HEK293 (cell line): ENCODE data around the gene ZNF574.

Experiments used
- AEBP2 ChIP-seq: fragments of 450-650 bp; formaldehyde crosslinking; IDR thresholded peaks from 2 replicates; pipeline ENCODE4 v1.5.1; 2016; ENCODE audit warnings: missing biosample characterization, missing genetic modification characterization, borderline replicate concordance
- GLI4 ChIP-seq: fragments of 450-650 bp; formaldehyde crosslinking; IDR thresholded peaks from 2 replicates; pipeline ENCODE4 v1.5.1; 2016; ENCODE audit warnings: missing biosample characterization, missing genetic modification characterization
- HOXA7 ChIP-seq: sonication (generic); formaldehyde crosslinking; IDR thresholded peaks from 2 replicates; pipeline ENCODE4 v1.8.1; 2022; ENCODE audit warnings: missing genetic modification reagents, borderline replicate concordance
- PRDM2 ChIP-seq: fragments of 450-650 bp; formaldehyde crosslinking; IDR thresholded peaks from 2 replicates; pipeline ENCODE4 v1.5.1; 2016; ENCODE audit warnings: missing biosample characterization, missing genetic modification characterization, borderline replicate concordance
- YY1 ChIP-seq: fragments of 450-650 bp; formaldehyde crosslinking; IDR thresholded peaks from 2 replicates; pipeline ENCODE4 v1.5.1; 2018; ENCODE audit warnings: missing biosample characterization, missing genetic modification characterization
- ZBTB11 ChIP-seq: fragments of 450-650 bp; formaldehyde crosslinking; conservative IDR thresholded peaks from 2 replicates; pipeline ENCODE4 v1.5.1; 2016; ENCODE audit warnings: low read depth, missing biosample characterization, missing genetic modification characterization
- ZBTB17 ChIP-seq: fragments of 450-650 bp; formaldehyde crosslinking; IDR thresholded peaks from 2 replicates; pipeline ENCODE4 v1.5.1; 2016; ENCODE audit warnings: missing biosample characterization, missing genetic modification characterization
- ZBTB49 ChIP-seq: fragments of 450-650 bp; formaldehyde crosslinking; IDR thresholded peaks from 2 replicates; pipeline ENCODE4 v1.5.1; 2016; ENCODE audit warnings: missing biosample characterization, missing genetic modification characterization, low read depth
- ZFP69B ChIP-seq: fragments of 450-650 bp; formaldehyde crosslinking; IDR thresholded peaks from 2 replicates; pipeline ENCODE4 v1.5.1; 2016; ENCODE audit warnings: missing biosample characterization, missing genetic modification characterization
- ZIC2 ChIP-seq: fragments of 450-650 bp; formaldehyde crosslinking; IDR thresholded peaks from 2 replicates; pipeline ENCODE4 v1.5.1; 2016; ENCODE audit warnings: missing biosample characterization, missing genetic modification characterization
- ZNF114 ChIP-seq: fragments of 450-650 bp; formaldehyde crosslinking; IDR thresholded peaks from 2 replicates; pipeline ENCODE4 v1.5.0; 2017; ENCODE audit warnings: missing biosample characterization, missing genetic modification characterization
- ZNF133 ChIP-seq: fragments of 450-650 bp; formaldehyde crosslinking; IDR thresholded peaks from 2 replicates; pipeline ENCODE4 v1.5.1; 2016; ENCODE audit warnings: missing biosample characterization, missing genetic modification characterization
- ZNF138 ChIP-seq: fragments of 450-650 bp; formaldehyde crosslinking; IDR thresholded peaks from 2 replicates; pipeline ENCODE4 v1.5.1; 2016; ENCODE audit warnings: missing biosample characterization, missing genetic modification characterization, borderline replicate concordance
- ZNF221 ChIP-seq: fragments of 450-650 bp; formaldehyde crosslinking; IDR thresholded peaks from 2 replicates; pipeline ENCODE4 v1.5.1; 2017; ENCODE audit warnings: missing biosample characterization, missing genetic modification characterization, borderline replicate concordance
- ZNF26 ChIP-seq: fragments of 450-650 bp; formaldehyde crosslinking; IDR thresholded peaks from 2 replicates; pipeline ENCODE4 v1.5.1; 2016; ENCODE audit warnings: missing biosample characterization, missing genetic modification characterization
- ZNF292 ChIP-seq: fragments of 450-650 bp; formaldehyde crosslinking; IDR thresholded peaks from 2 replicates; pipeline ENCODE4 v1.5.1; 2016; ENCODE audit warnings: low read depth, missing biosample characterization, missing genetic modification characterization, borderline replicate concordance
- ZNF473 ChIP-seq: fragments of 450-650 bp; formaldehyde crosslinking; IDR thresholded peaks from 2 replicates; pipeline ENCODE4 v1.5.1; 2017; ENCODE audit warnings: missing biosample characterization, missing genetic modification characterization
- ZNF529 ChIP-seq: fragments of 450-650 bp; formaldehyde crosslinking; IDR thresholded peaks from 2 replicates; pipeline ENCODE4 v1.5.1; 2017; ENCODE audit warnings: missing genetic modification characterization, missing biosample characterization; ENCODE audit not compliant: insufficient replicate concordance
- ZNF624 ChIP-seq: fragments of 450-650 bp; formaldehyde crosslinking; IDR thresholded peaks from 2 replicates; pipeline ENCODE4 v1.5.1; 2017; ENCODE audit warnings: missing biosample characterization, missing genetic modification characterization
- ZNF645 ChIP-seq: fragments of 450-650 bp; formaldehyde crosslinking; IDR thresholded peaks from 2 replicates; pipeline ENCODE4; 2016; ENCODE audit warnings: missing biosample characterization, missing genetic modification characterization
- ZNF704 ChIP-seq: fragments of 450-650 bp; formaldehyde crosslinking; IDR thresholded peaks from 2 replicates; pipeline ENCODE4 v1.5.1; 2016; ENCODE audit warnings: missing biosample characterization, missing genetic modification characterization
- ZNF791 ChIP-seq: fragments of 450-650 bp; formaldehyde crosslinking; IDR thresholded peaks from 2 replicates; pipeline ENCODE4 v1.5.1; 2016; ENCODE audit warnings: missing biosample characterization, missing genetic modification characterization
- ZSCAN23 ChIP-seq: fragments of 450-650 bp; formaldehyde crosslinking; IDR thresholded peaks from 2 replicates; pipeline ENCODE4 v1.5.1; 2016; ENCODE audit warnings: missing biosample characterization, missing genetic modification characterization

Gene ZNF574

GRCh38 chr19:42032431-42032830, 43.5 kb upstream of the ZNF574 start (continued):
- TF ChIP-seq PRDM2 (no peak), ZNF529 (tag by site-specific recombination) (no peak), ZBTB17 (peak; percentile 89), ZFP69B (tag by site-specific recombination) (peak; percentile 89), ZNF704 (tag by site-specific recombination) (no peak), ZIC2 (tag by site-specific recombination) (peak; percentile 97), ZNF114 (no peak), AEBP2 (tag by site-specific recombination) (no peak), ZBTB11 (tag by site-specific recombination) (no peak), ZNF624 (tag by site-specific recombination) (no peak), ZNF645 (tag by site-specific recombination) (0 out of 2 replicates have a peak, but pooled peaks have one; percentile 46), ZNF221 (no peak), ZNF473 (tag by site-specific recombination) (no peak), ZNF138 (tag by site-specific recombination) (no peak), ZNF292 (tag by site-specific recombination) (no peak), GLI4 (tag by site-specific recombination) (no peak), ZNF791 (tag by site-specific recombination) (no peak), YY1 (tag by site-specific recombination) (0 out of 2 replicates have a peak, but pooled peaks have one; percentile 31), HOXA7 (CRISPR knock-in tag) (no peak), ZBTB49 (tag by site-specific recombination) (0 out of 2 replicates have a peak, but pooled peaks have one; percentile 34), ZNF133 (tag by site-specific recombination) (no peak), ZSCAN23 (peak; percentile 88; the same call in 1 of the 2 replicates), ZNF26 (tag by site-specific recombination) (no peak)
